DMS53 (cell line): ENCODE results near the gene GRAMD4.
"Not testable (repeated sequence)": the region's sequence is repeated elsewhere in the genome, so short reads cannot be mapped to it uniquely, and the experiment has no call there.

Source experiments
- DNase-seq: peaks from one replicate; lab custom pipeline; 2025; lab: John Stamatoyannopoulos, UW

GRAMD4 gene

DNA sequence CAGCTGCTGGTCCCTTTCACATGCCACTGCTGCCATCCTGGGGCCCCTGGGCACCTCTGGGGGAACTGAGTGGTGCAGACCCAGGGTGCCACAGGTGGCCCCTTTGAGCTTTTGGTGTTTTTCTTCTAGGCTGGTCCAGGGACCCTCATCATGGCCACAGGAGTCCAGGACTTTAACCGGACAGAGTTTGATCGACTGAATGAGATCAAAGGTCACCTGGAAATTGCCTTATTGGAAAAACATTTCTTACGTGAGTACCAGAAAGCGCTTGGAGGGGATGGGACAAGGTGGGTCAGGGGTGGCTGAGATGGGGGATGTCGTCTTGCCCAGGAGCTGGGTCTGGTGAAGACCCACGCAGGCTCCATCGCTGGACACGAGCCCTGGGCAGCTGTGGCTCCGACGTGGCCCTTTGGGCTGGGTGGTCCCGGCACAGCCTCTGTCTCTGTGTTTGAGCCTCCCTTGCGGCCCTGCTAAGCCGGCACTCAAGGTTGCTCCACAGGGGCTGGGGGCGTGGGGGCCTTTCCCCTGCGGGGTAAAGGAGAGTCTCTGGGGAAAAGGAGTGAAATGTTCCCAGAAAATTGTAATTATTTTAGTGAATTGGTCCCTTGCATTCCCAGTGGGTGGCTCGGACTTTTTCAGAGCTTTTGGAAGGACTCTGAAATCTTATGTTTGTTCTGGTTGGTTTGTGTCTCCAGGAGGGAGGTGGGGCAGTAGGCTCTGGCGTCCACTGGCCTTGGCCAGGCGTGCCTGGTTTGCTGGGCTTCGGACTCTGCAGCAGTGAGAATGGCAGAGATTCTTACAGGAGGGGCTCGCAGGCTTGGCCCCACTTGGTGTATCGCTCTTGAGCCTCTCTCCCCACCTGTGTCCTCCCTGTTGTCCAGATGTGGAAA lies 17.8 kb downstream of the GRAMD4 start:
- no peak for DNase-seq

DNA sequence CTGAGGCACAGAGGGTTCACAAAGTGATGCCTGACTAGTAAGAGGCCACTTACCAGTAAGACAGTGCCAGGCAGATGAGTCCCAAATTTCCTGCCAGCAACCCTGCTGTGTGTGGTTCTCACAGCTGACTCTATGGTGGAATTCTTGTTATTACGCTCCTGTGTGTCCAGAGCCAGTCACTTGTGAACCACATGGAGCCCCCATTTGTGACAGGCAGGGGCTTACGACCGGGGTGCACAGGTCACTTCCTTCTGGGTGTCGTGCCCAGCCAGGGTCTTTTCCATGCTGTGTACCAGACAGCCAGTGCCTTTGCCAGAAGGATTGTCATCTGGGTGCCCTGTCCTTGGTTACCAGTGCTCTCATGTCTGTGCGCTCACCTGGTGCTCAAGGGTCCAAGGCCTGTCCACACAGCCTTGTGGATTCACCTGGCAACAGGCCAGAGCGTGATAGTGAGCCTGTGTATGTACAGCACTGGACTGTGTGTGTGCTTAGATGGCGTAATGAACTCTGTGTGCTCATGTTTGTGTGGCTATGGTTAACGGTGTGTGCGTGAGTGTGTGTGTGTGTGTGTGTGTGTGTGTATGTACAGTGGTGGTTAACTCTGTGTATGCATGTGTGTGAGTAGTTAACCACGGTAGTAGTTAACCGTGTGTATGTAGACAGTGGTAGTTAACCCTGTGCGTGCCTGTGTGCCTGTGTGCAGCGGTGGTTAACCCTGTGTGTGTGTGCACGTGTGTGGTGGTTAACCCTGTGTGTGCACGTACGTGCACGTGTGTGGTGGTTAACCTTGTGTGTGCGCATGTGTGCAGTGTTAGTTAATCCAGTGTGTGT lies 18.6 kb downstream of the GRAMD4 start:
- DNase-seq, result peak; percentile 91

DNA sequence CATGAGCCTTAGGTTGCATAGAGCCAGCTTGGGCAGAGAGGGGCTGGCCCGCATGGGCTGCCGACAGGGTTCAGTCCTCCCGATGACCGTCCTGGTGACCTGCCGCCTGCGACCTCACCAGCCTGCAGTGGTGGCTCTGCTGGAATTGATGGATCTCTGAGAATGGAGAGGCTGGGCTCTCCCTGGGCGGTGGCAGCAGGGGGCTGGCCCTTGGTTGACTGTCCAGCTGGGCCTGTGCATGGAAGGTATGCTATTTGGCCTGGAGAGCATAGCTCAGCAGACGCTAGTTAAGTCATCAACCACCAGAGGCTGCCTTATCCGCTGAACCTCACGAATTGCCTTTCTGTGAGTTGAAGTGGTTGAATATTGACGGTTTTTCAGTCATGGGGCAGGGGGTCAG lies 19.7 kb downstream of the GRAMD4 start:
- no peak for DNase-seq

DNA sequence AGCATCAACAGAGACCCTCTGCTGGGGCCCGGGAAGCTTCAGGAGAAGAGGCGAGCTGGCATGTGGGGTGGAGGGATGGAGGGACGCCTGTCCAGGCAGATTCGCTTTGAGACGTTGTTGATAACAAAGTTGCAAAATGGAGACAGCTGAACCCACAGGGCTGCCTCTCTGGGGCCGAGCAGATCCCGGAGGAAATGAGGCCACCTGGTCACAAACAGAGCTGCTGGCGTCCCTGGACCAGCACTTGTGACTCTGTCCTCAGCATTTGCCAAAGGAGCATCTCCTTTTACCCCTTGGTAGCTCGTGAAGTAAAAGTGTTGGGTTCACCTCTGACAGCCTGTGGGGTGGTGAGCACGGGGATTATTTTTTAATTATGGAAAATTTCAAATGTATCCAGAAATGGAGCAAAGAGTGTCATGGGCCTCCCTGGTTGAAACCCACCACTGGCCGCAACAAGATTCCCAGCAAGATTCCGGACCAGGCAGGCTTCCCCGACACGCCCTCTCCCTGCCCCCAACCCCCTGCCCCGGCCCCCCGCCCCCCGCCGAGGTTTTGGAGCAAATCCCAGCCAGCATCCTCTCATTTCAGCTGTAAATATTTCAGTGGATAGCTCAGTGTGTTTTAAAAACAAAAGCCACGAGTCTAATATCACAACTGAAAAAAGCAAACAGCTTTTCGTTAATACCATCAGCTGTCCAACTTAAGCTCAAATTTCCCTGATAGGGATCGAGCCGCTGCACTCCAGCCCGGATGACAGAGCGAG lies 20.3 kb downstream of the GRAMD4 start:
- DNase-seq, result no peak

DNA sequence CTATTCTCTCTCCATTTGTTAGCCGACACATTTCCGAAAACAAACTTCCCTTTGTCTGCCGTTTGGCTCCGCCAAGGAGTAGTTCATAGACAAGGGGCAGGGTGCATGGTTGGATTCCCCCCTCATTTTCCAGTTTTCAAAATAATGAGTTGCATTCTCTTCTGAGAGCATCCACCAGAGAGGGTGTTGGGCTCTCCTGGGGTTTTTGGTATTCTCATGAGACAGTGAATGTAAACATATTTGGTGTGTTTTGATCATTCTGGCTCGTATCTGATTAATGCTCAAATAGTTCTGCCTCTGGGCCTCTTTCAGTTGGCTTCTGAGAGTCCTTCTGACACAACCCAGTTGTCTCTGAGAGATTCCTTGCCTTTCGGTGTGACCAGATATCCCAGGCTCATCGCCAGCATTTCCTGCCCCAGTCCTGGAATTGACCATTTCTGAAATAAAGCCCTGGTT lies 21.7 kb downstream of the GRAMD4 start:
- DNase-seq, result no peak

DNA sequence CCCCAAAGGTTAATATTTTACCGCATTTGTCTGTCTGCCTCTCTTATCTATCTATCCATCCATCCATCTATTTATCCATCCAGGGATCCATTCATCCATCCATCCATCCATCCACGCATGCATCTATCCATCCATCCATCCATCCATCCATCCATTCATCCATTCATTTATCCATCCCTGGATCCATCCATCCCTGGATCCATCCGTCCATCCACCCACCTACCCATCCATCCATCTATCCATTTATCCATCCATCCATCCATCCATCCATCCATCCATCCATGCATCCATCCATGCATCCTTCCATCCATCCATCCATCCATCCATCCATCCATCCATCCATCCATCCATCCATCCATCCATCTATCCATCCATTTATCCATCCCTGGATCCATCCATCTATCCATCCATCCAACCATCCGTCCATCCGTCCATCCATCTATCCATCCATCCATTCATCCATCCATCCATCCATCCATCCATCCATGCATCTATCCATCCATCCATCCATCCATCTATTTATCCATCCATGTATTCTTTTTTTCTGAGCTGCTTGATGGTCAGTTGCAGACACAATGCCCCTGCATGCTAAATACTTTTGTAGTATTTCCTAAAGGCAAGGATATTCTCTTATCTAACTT lies 22.8 kb downstream of the GRAMD4 start:
- not testable (repeated sequence) for DNase-seq

DNA sequence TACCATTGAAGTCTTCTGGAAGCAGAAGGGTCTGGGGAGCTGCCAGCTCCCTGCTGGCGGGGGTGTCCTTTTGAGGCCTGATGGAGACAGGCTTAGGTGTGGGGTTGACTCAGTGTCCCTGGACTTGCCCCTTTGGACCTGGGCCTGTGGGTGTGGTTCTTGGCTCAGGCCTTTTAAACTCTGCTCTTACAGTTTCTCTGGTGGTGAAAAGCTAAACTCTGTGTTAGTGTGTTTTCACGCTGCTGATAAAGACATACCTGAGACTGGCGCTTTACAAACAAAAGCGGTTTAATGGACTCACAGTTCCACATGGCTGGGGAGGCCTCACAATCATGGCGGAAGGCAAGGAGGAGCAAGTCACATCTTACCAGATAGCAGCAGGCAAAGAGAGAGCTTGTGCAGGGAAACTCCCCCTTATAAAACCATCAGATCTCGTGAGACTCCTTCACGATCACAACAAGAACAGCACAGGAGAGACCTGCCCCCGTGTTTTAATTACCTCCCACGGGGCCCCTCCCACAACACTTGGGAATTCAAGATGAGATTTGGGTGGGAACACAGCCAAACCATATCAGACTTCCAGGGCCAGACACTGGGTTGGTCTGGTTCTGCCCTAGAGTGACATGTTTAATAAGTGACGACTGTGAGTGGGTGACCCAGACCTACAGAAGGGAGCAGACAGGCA lies 26.5 kb downstream of the GRAMD4 start:
- no peak for DNase-seq

DNA sequence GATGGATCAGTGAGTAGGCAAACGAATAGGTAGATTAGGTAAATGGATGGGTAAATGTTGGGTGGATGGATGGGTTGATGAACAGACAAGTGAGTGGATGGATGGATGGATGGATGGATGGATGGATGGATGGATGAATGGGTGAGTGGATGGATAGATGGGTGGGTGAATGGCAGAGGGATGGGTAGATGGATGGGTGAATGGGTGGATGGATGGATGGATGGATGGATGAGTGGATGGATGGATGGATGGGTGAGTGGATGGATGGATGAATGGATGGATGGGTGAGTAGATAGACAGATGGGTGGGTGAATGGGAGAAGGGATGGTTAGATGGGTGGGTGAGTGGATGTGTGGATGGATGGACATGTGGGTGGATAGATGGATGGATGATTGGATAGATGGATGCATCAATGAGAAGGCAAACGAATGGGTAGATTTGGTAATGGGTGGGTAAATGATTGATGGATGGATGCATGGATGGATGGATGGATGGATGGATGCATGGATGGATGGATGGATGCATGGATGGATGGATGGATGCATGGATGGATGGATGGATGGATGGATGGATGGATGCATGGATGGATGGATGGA lies 28.1 kb downstream of the GRAMD4 start:
- not testable (repeated sequence) for DNase-seq

DNA sequence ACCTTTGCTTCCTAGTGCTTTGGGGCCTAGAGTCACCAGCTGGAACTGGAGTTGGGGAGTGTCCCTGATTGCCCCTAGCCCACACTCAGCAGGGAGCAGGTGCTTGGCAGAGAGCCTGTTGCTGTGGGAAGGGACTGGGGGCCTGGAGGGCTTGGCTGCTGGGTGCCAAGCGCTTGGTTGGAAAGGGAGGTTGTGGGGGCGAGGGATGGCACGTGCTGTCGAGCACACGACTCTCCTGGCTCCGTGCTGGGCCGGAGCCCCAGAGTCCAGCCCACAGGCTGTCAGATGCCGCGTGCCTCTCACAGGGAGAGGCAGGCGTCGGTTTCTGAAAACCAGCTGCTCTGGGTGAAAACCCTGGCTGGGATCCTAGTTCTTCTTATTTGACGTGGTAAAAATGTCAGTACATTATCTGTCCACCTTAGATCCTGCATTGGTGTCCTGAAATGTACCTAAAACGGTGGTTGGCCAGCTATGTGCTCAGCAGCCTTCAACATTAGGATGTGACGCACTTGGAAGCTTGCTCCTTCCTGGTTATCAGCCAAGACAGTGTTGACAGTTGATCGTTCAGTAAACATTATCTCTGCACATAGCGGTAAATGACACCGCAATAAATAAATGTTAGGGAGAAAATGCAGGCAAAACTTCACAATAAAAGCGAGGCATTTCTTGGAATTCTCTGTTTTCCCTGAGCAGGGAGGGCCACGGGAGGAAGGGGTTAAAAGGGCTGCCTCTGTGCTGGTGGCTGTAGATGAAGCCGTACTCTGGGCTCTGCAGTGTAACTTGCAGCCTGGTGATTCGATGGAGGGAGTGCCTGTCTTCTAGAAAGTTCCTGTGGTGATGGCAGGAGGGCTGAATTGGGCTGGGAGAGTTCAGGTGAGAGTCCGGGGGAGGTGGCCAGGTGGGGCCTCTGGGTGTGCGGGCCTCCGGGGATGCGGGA lies 29.2 kb downstream of the GRAMD4 start:
- DNase-seq, result peak; percentile 91

DNA sequence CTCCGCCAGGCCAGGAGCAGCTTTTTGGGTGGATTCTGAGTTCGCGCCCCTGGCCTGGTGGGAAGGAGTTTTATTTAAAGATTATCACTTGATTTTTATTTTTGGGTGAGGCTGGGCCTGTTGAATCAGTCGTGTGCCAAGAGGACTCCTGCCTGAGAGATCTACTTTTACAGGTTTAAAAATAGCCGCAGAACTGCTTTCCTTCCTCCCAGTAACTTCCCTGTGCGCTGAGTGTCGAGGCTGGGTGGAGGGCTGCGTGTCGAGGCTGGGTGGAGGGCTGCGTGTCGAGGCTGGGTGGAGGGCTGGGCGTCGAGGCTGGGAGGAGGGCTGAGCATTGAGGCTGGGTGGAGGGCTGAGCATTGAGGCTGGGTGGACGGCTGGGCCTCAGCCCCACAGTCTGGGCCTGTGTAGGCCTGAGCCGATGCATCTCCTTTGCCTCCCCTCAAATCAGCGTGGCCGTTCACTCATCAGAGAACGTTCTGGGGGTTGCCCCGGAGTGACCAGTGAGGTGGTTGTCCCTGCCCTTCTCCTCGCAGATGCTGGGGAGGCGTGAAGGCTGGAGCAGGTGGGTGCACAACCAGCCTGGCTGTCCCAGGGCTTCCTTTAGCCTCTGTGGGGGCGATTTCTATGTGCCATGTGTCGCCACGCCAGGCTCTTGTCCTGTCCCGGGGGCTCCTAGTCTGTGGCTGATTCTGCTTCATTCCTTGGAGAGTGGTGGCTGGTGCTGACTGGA lies 30.1 kb downstream of the GRAMD4 start:
- DNase-seq, result no peak

DNA sequence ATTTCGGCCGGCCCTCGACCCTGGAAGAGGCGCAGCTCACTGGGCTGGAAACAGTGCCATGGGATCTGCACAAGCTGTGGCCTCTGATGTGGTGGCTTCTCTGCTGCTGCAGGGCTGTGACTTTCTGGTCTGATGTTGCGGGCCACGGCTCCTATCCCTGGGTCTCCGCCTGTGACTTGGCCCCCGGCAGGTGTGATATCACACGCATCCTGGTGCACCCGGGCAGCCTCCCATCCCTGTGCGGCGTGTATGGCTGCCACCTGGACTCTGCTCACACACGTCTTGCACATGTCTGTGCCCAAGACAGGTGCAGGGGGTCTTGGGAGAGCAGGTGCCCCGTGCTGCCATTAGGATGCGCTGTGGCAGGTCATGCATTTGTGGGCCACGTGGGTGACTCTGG lies 31.1 kb downstream of the GRAMD4 start:
- DNase-seq, result no peak

DNA sequence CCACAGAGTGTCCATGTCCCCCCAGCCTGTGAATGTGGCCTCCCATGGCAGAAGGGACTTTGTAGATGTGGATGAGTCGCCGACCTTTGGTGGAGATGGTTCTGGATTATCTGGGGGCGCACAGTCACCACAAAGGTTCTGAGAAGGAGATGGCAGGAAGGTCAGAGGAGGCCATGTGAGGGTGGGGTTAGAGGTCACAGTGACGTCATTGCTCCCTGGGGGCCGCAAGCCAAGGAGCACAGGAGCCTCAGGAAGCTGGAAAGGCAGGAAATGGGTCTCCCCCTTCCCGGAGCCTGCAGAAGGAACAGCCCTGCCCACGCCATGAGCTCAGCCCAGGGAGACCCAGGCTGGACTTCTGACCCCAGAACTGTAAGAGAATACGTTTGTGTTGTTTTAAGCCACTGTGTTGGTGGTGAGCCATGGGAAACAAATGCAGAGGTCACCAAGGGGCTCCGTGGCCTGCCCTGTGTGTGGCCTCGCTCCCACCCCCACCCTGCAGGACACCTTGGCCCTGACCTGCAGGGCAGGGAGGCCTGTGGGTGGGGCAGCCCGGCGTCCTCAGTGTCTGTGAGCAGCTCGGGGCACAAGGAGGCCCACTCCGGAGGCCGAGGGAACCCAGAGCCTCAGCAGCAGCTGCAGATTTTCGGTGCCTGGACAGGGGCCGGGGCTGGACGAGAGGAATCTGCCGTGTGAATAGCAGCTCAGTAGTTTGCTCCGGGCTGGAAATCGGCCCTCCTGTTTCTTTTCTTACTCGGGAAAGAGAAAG lies 32.1 kb downstream of the GRAMD4 start:
- peak; percentile 63 for DNase-seq

DNA sequence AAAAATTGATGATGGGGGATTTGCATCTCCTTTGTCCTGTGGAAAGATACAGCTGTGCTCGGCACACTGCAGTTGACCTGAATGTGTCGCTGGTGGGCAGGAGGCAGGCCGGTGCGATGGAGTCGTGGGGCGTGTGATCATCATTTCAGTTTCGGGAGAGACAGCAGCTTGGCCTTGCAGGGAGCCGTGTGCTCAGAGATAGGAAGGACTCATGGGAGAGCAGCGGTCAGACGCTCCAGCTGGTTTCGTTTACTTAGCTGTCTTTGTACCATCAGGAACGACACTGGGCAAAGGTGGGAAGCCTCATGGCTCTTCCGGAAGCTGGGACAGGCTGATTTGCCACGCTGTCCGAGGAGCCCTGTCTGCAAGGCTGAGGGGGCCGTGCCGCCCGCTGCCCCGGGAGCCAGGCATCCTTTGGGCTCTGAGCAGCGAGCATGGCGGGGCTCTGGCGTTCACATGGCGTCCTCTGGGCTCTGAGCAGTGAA lies 32.7 kb downstream of the GRAMD4 start:
- DNase-seq, result peak; percentile 93

DNA sequence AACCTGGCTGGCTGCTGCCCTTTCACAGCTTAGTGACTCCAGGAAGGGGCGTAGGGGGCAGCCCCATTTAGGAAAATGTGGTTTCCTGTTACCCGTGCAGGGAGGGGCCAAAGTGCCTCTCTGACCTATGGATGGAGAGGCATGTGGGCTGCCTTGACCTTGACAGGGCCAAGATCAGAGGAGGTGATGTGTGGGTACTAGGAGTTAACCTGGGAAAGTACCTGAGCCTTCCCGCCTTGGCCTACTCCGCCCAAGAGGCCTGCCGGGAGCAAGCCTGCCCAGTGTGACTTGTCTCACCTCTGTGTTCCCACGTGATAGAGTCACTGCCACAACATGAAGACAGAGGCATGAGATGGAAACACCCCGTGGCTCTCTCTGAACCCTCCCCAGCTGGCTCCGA lies 33.4 kb downstream of the GRAMD4 start:
- peak; percentile 36 for DNase-seq

DNA sequence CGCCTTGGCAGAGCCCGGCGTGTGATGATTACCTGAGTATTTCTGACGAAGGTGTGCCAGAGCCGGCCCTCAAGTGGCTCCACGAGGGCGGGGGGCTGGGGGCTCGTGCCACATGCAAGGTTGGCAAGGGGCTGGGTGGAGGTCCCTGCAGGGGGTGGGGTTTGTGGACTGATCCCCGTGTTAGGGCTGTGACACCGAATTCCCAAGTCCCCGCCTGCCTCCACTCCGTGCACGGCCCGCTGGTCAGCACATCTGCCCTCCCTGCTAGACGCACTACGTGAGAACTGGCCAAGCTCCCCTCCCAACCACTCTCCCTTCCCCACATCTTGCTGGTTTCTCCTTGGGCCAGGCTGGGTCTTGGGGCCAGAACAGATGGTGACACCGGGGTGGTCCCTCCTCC lies 34.2 kb downstream of the GRAMD4 start:
- no peak for DNase-seq

DNA sequence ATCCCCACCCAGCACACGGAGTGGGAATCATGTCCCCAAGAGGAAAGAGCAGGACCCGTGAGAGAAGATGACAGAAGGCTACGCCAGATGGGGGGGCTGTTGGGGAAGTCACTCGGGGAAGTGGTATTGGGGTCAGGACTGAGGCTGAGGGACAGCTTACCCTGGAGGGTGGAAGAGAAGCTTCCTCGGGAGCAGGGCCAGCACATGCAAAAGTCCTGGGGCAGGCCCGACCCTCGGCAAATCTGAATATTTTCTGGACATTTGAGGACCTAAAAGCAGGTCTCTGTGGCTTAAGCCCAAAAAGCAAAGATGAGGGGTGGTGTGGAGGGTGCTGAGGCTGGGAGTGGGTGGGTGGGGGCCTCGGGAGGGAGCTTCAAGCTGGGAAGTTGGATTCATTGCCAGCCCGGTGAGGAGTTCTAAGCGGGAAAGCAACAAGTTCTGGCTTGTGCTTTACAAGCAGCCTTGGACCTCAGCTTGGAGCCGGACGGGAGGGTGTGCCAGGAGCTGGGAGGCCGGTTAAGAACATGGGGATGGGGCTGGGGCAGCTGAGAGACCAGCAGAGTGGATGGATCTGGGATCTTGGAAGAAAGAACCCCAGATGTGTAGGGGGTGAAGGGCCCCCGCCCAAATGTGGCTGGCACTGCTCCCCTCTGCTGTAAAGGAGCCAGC lies 34.9 kb downstream of the GRAMD4 start:
- DNase-seq, result no peak

DNA sequence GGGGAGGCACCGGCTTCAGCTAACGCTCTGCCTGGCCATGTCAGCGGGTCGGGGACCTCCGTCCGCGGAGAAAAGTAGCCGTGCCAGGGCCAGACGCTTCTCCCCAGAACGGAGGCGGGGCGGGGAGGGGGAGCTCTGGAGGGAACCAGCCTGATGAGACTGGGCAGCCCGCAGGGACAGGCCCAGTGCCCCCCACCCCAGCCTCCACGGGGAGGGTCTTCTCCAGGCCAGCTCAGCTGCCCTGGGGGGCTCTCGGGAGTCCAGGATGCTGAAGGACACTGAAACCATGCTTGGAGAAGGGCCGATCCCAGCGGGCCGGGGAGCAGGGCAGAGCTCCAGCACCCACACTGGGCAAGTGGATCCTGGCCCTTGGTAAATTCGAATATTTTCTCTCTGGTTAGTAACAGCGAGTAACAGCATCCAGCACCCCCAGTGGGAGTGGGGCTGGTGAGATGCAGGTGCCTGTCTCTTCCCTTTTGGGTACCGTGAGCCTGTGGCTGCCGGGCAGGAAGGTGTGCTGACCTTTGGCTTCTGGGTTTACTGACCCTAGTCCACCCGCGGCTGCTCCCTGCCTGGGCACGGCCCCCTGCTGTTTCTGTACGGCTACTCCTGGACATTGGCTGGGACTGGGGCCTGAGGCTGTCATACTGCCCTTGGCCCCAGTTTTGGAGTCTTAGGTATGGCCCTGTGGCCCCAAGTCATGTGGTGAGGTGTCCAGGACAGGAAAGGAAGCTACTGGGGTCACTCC lies 35.8 kb downstream of the GRAMD4 start:
- no peak for DNase-seq
